C4-2B (cell line): Measurements from ENCODE around the gene RNASE7.
A peak's percentile ranks its signal among the peaks of the same experiment; 100 is the strongest.

Source experiments
- H3K27ac ChIP-seq: fragments of 450-650 bp; 2 replicates; pipeline ENCODE4 v1.5.1; 2017
- CTCF ChIP-seq: fragments of 450-650 bp; conservative IDR thresholded peaks from 2 replicates; pipeline ENCODE4 v1.5.1; 2017; ENCODE audit warnings: mild to moderate bottlenecking
- ZFX ChIP-seq: fragments of 450-650 bp; IDR thresholded peaks from 2 replicates; pipeline ENCODE4 v1.6.1; 2017

Gene RNASE7

GRCh38 chr14:21084998-21085853, 43.1 kb downstream of the RNASE7 start:
- TF ChIP-seq ZFX (no peak), CTCF (no peak)
- H3K27ac ChIP-seq, result peak overlapping the region; percentile 51

- TF ChIP-seq ZFX, result no peak
- no peak for TF ChIP-seq CTCF
- H3K27ac ChIP-seq, result no peak overlapping the region
Observed at GRCh38 chr14:21086908-21087293, 44.7 kb downstream of the RNASE7 start.

GRCh38 chr14:21087294-21088091, 45.3 kb downstream of the RNASE7 start:
- H3K27ac ChIP-seq, result no peak overlapping the region

GRCh38 chr14:21088687-21089086, 46.5 kb downstream of the RNASE7 start:
- TF ChIP-seq CTCF (no peak), ZFX (no peak)
- no peak overlapping the region for H3K27ac ChIP-seq

More at GRCh38 chr14:21087294-21088091, 45.3 kb downstream of the RNASE7 start:
- TF ChIP-seq ZFX, result no peak
- no peak for TF ChIP-seq CTCF

GRCh38 chr14:21089271-21089670, 47.1 kb downstream of the RNASE7 start:
- TF ChIP-seq ZFX (no peak), CTCF (no peak)
- H3K27ac ChIP-seq, result no peak overlapping the region

- H3K27ac ChIP-seq, result no peak overlapping the region
- TF ChIP-seq ZFX (no peak), CTCF (no peak)
Observed at GRCh38 chr14:21089877-21090193, 47.7 kb downstream of the RNASE7 start.
